GM20431 (cell line): Measurements from ENCODE around the gene NME3.
"Not testable (repeated sequence)": the region's sequence is repeated elsewhere in the genome, so short reads cannot be mapped to it uniquely, and the experiment has no call there.

Experiments
- in situ Hi-C: fragments of 300-500 bp; cut with MseI, MboI; formaldehyde crosslinking; loops from one replicate; pipeline ENCODE4 v1.15.0; 2020; ENCODE audit warnings: low sequenced_read_pairs; ENCODE audit not compliant: unreplicated experiment

Gene NME3

GRCh38 chr16:1771188-1771863 lies at the start of gene NME3:
TSS of gene NME3 (minus strand) at chr16:1771543. CDS start at chr16:1771534, 9 bp downstream.
- in situ Hi-C loops, result no loop called here

- in situ Hi-C loops, result no loop called here
These were observed 49.6 kb upstream of the NME3 start for GRCh38 chr16:1820946-1821290.

GRCh38 chr16:1820096-1820945 lies 49.0 kb upstream of the NME3 start:
- in situ Hi-C loops, result no loop called here

- in situ Hi-C loops, result no loop called here
These were observed 48.3 kb upstream of the NME3 start for GRCh38 chr16:1819611-1820010.

GRCh38 chr16:1818873-1819525 lies 47.7 kb upstream of the NME3 start:
- in situ Hi-C loops, result no loop called here

GRCh38 chr16:1818204-1818872 lies 47.0 kb upstream of the NME3 start:
- in situ Hi-C loops, result no loop called here

GRCh38 chr16:1817716-1818115 lies 46.4 kb upstream of the NME3 start:
- in situ Hi-C loops, result no loop called here

GRCh38 chr16:1817276-1817589 lies 45.9 kb upstream of the NME3 start:
- in situ Hi-C loops, result no loop called here

GRCh38 chr16:1816396-1817275 lies 45.3 kb upstream of the NME3 start:
- in situ Hi-C loops, result no loop called here

- in situ Hi-C loops, result no loop called here
These were observed 44.1 kb upstream of the NME3 start for GRCh38 chr16:1815461-1815860.

- in situ Hi-C loops, result no loop called here
These were observed 41.4 kb upstream of the NME3 start for GRCh38 chr16:1812732-1813163.

- in situ Hi-C loops, result no loop called here
These were observed 39.2 kb upstream of the NME3 start for GRCh38 chr16:1810536-1810935.

- in situ Hi-C loops, result no loop called here
These were observed 38.8 kb upstream of the NME3 start for GRCh38 chr16:1810106-1810505.

- in situ Hi-C loops, result no loop called here
These were observed 38.0 kb upstream of the NME3 start for GRCh38 chr16:1809281-1809801.

- in situ Hi-C loops, result no loop called here
These were observed 37.3 kb upstream of the NME3 start for GRCh38 chr16:1808691-1809090.

GRCh38 chr16:1807626-1808025 lies 36.3 kb upstream of the NME3 start:
- in situ Hi-C loops, result no loop called here

- in situ Hi-C loops, result no loop called here
These were observed 29.4 kb upstream of the NME3 start for GRCh38 chr16:1800701-1801100.

- in situ Hi-C loops, result not testable (repeated sequence)
These were observed 27.9 kb upstream of the NME3 start for GRCh38 chr16:1799263-1799662.

GRCh38 chr16:1794908-1795666 lies 23.7 kb upstream of the NME3 start:
- in situ Hi-C loops, result no loop called here
